Neural cell (in vitro differentiated cells): ENCODE data around the gene FOXO1. TPM values are rescaled to one million over a fixed set of nuclear protein-coding genes. Genes with fewer than 3 reads are reported as not detected.

Experiments
- H2AFZ ChIP-seq: fragments of 200-600, 300-800 bp; sonication (generic), shearing (Covaris generic); 2 replicates; pipeline ENCODE4 v1.6.0; 2014; ENCODE audit warnings: low read depth, mild to moderate bottlenecking, antibody characterized with exemption, low read length, moderate library complexity
- H3F3A ChIP-seq: fragments of 200-600 bp; shearing (Covaris generic); 2 replicates; pipeline ENCODE4 v1.6.1; 2016; ENCODE audit warnings: mild to moderate bottlenecking, moderate library complexity, mixed read lengths, antibody characterized with exemption, low read length; ENCODE audit not compliant: insufficient read depth, poor library complexity, severe bottlenecking
- H3K27ac ChIP-seq: fragments of 200-600, 300-800 bp; sonication (generic), shearing (Covaris generic); 2 replicates; pipeline ENCODE4 v1.5.1; 2014; ENCODE audit warnings: mild to moderate bottlenecking, low read length, moderate library complexity
- H3K27me3 ChIP-seq: fragments of 300-800, 200-600 bp; sonication (generic), shearing (Covaris generic); 2 replicates; pipeline ENCODE4 v1.6.0; 2014; ENCODE audit warnings: mild to moderate bottlenecking, low read depth, low read length, moderate library complexity; ENCODE audit not compliant: insufficient read depth
- H3K36me3 ChIP-seq: fragments of 300-800, 200-600 bp; sonication (generic), shearing (Covaris generic); 2 replicates; pipeline ENCODE4 v1.5.1; 2014; ENCODE audit warnings: mild to moderate bottlenecking, antibody characterized with exemption, low read length, moderate library complexity; ENCODE audit not compliant: insufficient read depth
- H3K4me2 ChIP-seq: fragments of 300-800, 200-600 bp; sonication (generic), shearing (Covaris generic); 2 replicates; pipeline ENCODE4 v1.6.0; 2014; ENCODE audit warnings: mild to moderate bottlenecking, low read length
- H3K4me3 ChIP-seq: fragments of 300-800, 200-600 bp; sonication (generic), shearing (Covaris generic); 2 replicates; pipeline ENCODE4 v1.5.1; 2014; ENCODE audit warnings: mild to moderate bottlenecking, low read length, moderate library complexity
- H3K79me2 ChIP-seq: fragments of 200-600 bp; shearing (Covaris generic); replicated peaks from 2 replicates; pipeline ENCODE4 v1.6.0; 2014; ENCODE audit warnings: mild to moderate bottlenecking, low read length, moderate library complexity; ENCODE audit not compliant: insufficient read depth
- H3K9ac ChIP-seq: fragments of 300-800, 200-600 bp; sonication (generic), shearing (Covaris generic); 2 replicates; pipeline ENCODE4 v1.6.1; 2016; ENCODE audit warnings: mild to moderate bottlenecking, low read length, mixed read lengths
- H3K9me2 ChIP-seq: fragments of 200-600 bp; shearing (Covaris generic); 2 replicates; pipeline ENCODE4 v1.6.1; 2016; ENCODE audit warnings: mild to moderate bottlenecking, low read length, mixed read lengths; ENCODE audit not compliant: insufficient read depth
- H3K9me3 ChIP-seq: fragments of 200-600, 300-800 bp; sonication (generic), shearing (Covaris generic); 2 replicates; pipeline ENCODE4 v1.6.1; 2016; ENCODE audit warnings: mild to moderate bottlenecking, mixed run types, low read length, moderate library complexity, mixed read lengths
- H4K20me1 ChIP-seq: fragments of 200-600 bp; shearing (Covaris generic); 2 replicates; pipeline ENCODE4 v1.6.1; 2016; ENCODE audit warnings: mild to moderate bottlenecking, mixed run types; ENCODE audit not compliant: insufficient read depth
- EP300 ChIP-seq: fragments of 450-650 bp; conservative IDR thresholded peaks from 2 replicates; pipeline ENCODE4 v1.6.1; 2014; ENCODE audit warnings: antibody characterized with exemption, mild to moderate bottlenecking, moderate library complexity; ENCODE audit not compliant: poor library complexity, severe bottlenecking
- EZH2 ChIP-seq: fragments of 200-600, 300-800 bp; shearing (Covaris generic), sonication (generic); IDR thresholded peaks from 2 replicates; pipeline ENCODE4 v1.6.1; 2014; ENCODE audit warnings: antibody characterized with exemption, low read length, borderline replicate concordance, mild to moderate bottlenecking; ENCODE audit not compliant: insufficient read depth, poor library complexity, severe bottlenecking
- MXI1 ChIP-seq: fragments of 450-650 bp; conservative IDR thresholded peaks from 2 replicates; pipeline ENCODE4 v1.6.1; 2014; ENCODE audit warnings: antibody characterized with exemption, mild to moderate bottlenecking; ENCODE audit not compliant: poor library complexity, severe bottlenecking
- POLR2AphosphoS5 ChIP-seq: IDR thresholded peaks from 2 replicates; pipeline ENCODE4 v1.6.1; 2012
- RAD21 ChIP-seq: fragments of 450-650 bp; conservative IDR thresholded peaks from 2 replicates; pipeline ENCODE4 v1.6.1; 2014; ENCODE audit warnings: antibody characterized with exemption, mild to moderate bottlenecking, moderate library complexity
- SMC3 ChIP-seq: fragments of 450-650 bp; conservative IDR thresholded peaks from 2 replicates; pipeline ENCODE4 v1.6.1; 2014; ENCODE audit warnings: antibody characterized with exemption, mild to moderate bottlenecking, moderate library complexity; ENCODE audit not compliant: poor library complexity
- TAF1 ChIP-seq: IDR thresholded peaks from 2 replicates; pipeline ENCODE4 v1.6.1; 2012; ENCODE audit warnings: low read depth
- polyA plus RNA-seq: library from polyadenylated mRNA; depleted of rRNA; stranded (reverse); fragments of >200 nt; gene quantifications from 2 replicates; pipeline ENCODE4 v1.2.3, GENCODE V29; 2014
- TF ChIP-seq, protein P1 (sequence below): IDR thresholded peaks from 2 replicates; pipeline ENCODE4 v1.6.1; 2012; ENCODE audit warnings: borderline replicate concordance
- TF ChIP-seq, protein P2 (sequence below): fragments of 450-650 bp; IDR thresholded peaks from 2 replicates; pipeline ENCODE4 v1.5.1; 2014; ENCODE audit warnings: antibody characterized with exemption, mild to moderate bottlenecking, moderate library complexity; ENCODE audit not compliant: poor library complexity, severe bottlenecking

FOXO1 gene
- polyA plus RNA-seq, 1 donor from 2014 or later, result 1.2 TPM

DNA sequence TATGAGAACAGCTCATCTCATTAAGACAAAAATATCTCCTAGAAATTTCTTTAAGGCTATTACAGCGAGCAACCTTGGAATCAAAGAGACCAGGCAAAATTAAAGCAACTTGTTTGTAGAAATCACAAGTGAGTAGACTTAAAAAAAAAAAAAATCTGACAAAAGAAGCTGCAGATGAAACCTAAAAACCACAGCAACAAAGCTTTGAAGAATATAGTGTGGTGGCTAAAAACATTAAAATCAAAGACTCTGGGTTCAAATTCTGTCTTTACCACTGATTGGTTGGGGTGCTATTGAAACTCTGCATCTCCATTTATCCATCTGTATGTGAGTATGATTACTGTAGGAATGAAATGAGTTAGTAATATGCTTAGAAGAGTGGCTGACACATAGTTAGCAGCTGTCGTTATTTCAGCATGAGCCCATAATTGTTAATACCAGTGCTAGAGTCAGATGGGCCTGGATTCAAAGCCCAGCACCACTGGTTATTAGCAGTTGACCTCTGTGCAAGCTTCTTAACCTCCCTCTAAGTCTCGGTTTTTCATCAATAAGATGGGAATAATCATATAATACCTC, 157.6 kb downstream of the FOXO1 start:
- Histone ChIP-seq H3K9me2 (no peaks in the 10 kb centered on the region), H3K27ac (no peak overlapping the region), H3K36me3 (no peaks in the 10 kb centered on the region), H3K4me3 (no peak overlapping the region), H3K9me3 (no peaks in the 10 kb centered on the region), H4K20me1 (no peaks in the 10 kb centered on the region), H2AFZ (no peak overlapping the region), H3K27me3 (no peaks in the 10 kb centered on the region), H3K79me2 (no peaks in the 10 kb centered on the region), H3K4me2 (no peak overlapping the region), H3F3A (no peaks in the 10 kb centered on the region), H3K9ac (no peak overlapping the region)
- TF ChIP-seq RAD21 (no peak), TAF1 (no peak), EZH2 (no peak), MXI1 (no peak), EP300 (no peak), POLR2AphosphoS5 (no peak), SMC3 (no peak)
- TF ChIP-seq, protein P1, sequence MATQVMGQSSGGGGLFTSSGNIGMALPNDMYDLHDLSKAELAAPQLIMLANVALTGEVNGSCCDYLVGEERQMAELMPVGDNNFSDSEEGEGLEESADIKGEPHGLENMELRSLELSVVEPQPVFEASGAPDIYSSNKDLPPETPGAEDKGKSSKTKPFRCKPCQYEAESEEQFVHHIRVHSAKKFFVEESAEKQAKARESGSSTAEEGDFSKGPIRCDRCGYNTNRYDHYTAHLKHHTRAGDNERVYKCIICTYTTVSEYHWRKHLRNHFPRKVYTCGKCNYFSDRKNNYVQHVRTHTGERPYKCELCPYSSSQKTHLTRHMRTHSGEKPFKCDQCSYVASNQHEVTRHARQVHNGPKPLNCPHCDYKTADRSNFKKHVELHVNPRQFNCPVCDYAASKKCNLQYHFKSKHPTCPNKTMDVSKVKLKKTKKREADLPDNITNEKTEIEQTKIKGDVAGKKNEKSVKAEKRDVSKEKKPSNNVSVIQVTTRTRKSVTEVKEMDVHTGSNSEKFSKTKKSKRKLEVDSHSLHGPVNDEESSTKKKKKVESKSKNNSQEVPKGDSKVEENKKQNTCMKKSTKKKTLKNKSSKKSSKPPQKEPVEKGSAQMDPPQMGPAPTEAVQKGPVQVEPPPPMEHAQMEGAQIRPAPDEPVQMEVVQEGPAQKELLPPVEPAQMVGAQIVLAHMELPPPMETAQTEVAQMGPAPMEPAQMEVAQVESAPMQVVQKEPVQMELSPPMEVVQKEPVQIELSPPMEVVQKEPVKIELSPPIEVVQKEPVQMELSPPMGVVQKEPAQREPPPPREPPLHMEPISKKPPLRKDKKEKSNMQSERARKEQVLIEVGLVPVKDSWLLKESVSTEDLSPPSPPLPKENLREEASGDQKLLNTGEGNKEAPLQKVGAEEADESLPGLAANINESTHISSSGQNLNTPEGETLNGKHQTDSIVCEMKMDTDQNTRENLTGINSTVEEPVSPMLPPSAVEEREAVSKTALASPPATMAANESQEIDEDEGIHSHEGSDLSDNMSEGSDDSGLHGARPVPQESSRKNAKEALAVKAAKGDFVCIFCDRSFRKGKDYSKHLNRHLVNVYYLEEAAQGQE, result no peak
- TF ChIP-seq, protein P2, sequence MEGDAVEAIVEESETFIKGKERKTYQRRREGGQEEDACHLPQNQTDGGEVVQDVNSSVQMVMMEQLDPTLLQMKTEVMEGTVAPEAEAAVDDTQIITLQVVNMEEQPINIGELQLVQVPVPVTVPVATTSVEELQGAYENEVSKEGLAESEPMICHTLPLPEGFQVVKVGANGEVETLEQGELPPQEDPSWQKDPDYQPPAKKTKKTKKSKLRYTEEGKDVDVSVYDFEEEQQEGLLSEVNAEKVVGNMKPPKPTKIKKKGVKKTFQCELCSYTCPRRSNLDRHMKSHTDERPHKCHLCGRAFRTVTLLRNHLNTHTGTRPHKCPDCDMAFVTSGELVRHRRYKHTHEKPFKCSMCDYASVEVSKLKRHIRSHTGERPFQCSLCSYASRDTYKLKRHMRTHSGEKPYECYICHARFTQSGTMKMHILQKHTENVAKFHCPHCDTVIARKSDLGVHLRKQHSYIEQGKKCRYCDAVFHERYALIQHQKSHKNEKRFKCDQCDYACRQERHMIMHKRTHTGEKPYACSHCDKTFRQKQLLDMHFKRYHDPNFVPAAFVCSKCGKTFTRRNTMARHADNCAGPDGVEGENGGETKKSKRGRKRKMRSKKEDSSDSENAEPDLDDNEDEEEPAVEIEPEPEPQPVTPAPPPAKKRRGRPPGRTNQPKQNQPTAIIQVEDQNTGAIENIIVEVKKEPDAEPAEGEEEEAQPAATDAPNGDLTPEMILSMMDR, result no peak

DNA sequence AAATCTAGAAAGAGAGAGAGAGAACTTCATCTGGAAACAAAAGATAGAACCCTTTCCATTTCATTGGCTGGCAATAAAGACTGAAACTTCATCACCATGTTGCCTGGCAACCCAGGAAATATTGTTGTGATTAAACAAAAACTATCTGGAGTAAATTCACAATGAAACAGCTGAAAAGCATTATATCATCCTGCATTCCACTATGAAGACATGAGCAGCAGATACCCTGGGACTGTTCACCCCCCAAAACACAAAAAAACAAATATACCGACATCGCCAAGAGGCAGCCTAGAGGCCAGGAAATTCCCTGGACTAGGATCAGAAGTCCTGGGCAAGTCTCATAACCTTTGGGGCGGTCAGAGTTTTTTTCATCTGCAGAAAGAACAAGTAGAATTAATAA, 158.3 kb downstream of the FOXO1 start:
- no peak overlapping the region for H3K4me3 ChIP-seq
- H3K36me3 ChIP-seq, result no peaks in the 10 kb centered on the region
- H3K9me3 ChIP-seq, result no peaks in the 10 kb centered on the region
- no peaks in the 10 kb centered on the region for H3F3A ChIP-seq
- H3K4me2 ChIP-seq, result no peak overlapping the region
- TF ChIP-seq, protein P2, result no peak
- no peak for TF ChIP-seq RAD21
- no peak for TF ChIP-seq EP300
- TF ChIP-seq SMC3, result no peak
- no peak for TF ChIP-seq MXI1
- no peak for TF ChIP-seq TAF1
- TF ChIP-seq, protein P1, result no peak
- no peak for TF ChIP-seq EZH2
- no peak for TF ChIP-seq POLR2AphosphoS5
- no peak overlapping the region for H3K27ac ChIP-seq
- H4K20me1 ChIP-seq, result no peaks in the 10 kb centered on the region
- H3K27me3 ChIP-seq, result no peaks in the 10 kb centered on the region
- no peak overlapping the region for H3K9ac ChIP-seq
- H2AFZ ChIP-seq, result no peak overlapping the region
- H3K79me2 ChIP-seq, result no peaks in the 10 kb centered on the region
- no peaks in the 10 kb centered on the region for H3K9me2 ChIP-seq
